ENCODE data around the gene WWTR1. TPM values are rescaled to one million over a fixed set of nuclear protein-coding genes. Genes with fewer than 3 reads are reported as not detected.

WWTR1 gene
- 23.2 and 28.6 TPM in 2 replicates for total RNA-seq

GRCh38 chr3:149657926-149658743 lies at the start of gene WWTR1:
TSS of gene WWTR1 (minus strand) at chr3:149658025. CDS start at chr3:149657306, 719 bp downstream.

GRCh38 chr3:149474250-149474817 lies 183.5 kb downstream of the WWTR1 start, which contains the start of gene TM4SF4:
TSS of gene TM4SF4 (plus strand) at chr3:149474697. CDS start at chr3:149474878, 181 bp downstream.

Other genes starting within 250 kb of the WWTR1 start
- 0.16 TPM in 1 of 2 replicates, not detected in the other for gene TM4SF4, start 183.3 kb downstream of the WWTR1 start, total RNA-seq
- 16.1 and 18.0 TPM in 2 replicates for gene COMMD2, start 94.5 kb upstream of the WWTR1 start, total RNA-seq
- not detected in 2 replicates for gene ANKUB1, start 134.5 kb upstream of the WWTR1 start, total RNA-seq
- gene RNF13, start 155.2 kb upstream of the WWTR1 start, total RNA-seq: 58.5 and 60.8 TPM in 2 replicates

Data from bronchial smooth muscle cell (primary cell).